ENCODE measurements around the gene TSPAN18.

- TF ChIP-seq CTCF (IDR thresholded peaks at IDR 0.05) (no peak), EP300 (IDR thresholded peaks at IDR 0.05) (no peak)
These were observed 71.8 kb downstream of the TSPAN18 start for GRCh38 chr11:44798607-44798972.

Data from ovary (tissue), 3 donors.